WTC11 (cell line): ENCODE results near the gene KMT2D. TPM values are rescaled to one million over a fixed set of nuclear protein-coding genes. Genes with fewer than 3 reads are reported as not detected.

ENCODE experiments used
- ATAC-seq: fragments of 200-7000 bp; cut with Tn5 transposase; 2 replicates; pipeline ENCODE4 v1.10.0; 2021; ENCODE audit warnings: mild to moderate bottlenecking, moderate library complexity
- CTCF ChIA-PET: fragments of 300-600 bp; sonication (Branson Sonifier 250); formaldehyde crosslinking; loops from one replicate; lab custom pipeline; 2021; ENCODE audit warnings: antibody characterized with exemption; lab: Charles Lee
- POLR2A ChIA-PET: fragments of 350-600 bp; sonication (Branson Sonifier 250); formaldehyde crosslinking; loops from one replicate; lab custom pipeline; 2021; ENCODE audit warnings: antibody characterized with exemption; lab: Charles Lee
- DNase-seq: peaks from one replicate; pipeline ENCODE4 v3.0.0; 2021; ENCODE audit warnings: low spot score
- H3K27ac Mint-ChIP-seq: 2 replicates; pipeline ENCODE4 v1.8.0; 2021; ENCODE audit warnings: mixed read lengths
- H3K27me3 Mint-ChIP-seq: 2 replicates; pipeline ENCODE4 v1.8.0; 2021; ENCODE audit warnings: low read depth, mild to moderate bottlenecking, moderate library complexity, mixed read lengths
- H3K36me3 Mint-ChIP-seq: 2 replicates; pipeline ENCODE4 v1.8.0; 2021; ENCODE audit warnings: mixed read lengths
- H3K4me1 Mint-ChIP-seq: 2 replicates; pipeline ENCODE4 v1.8.0; 2022; ENCODE audit warnings: mixed read lengths
- H3K4me3 Mint-ChIP-seq: 2 replicates; pipeline ENCODE4 v1.8.0; 2021; ENCODE audit warnings: mild to moderate bottlenecking, moderate library complexity, mixed read lengths
- H3K9me3 Mint-ChIP-seq: 2 replicates; pipeline ENCODE4 v1.8.0; 2021; ENCODE audit warnings: mixed read lengths
- AFF4 ChIP-seq: sonication (generic); formaldehyde crosslinking; IDR thresholded peaks from 2 replicates; pipeline ENCODE4 v1.8.1; 2023; ENCODE audit warnings: mild to moderate bottlenecking, missing genetic modification reagents, borderline replicate concordance
- E2F1 ChIP-seq: sonication (generic); formaldehyde crosslinking; IDR thresholded peaks from 2 replicates; pipeline ENCODE4 v1.8.0; 2022; ENCODE audit warnings: mild to moderate bottlenecking, missing genetic modification reagents
- E2F4 ChIP-seq: sonication (generic); formaldehyde crosslinking; IDR thresholded peaks from 2 replicates; pipeline ENCODE4 v1.8.1; 2022; ENCODE audit warnings: low read depth, mild to moderate bottlenecking, moderate library complexity, missing genetic modification reagents, borderline replicate concordance
- ETV6 ChIP-seq: sonication (generic); formaldehyde crosslinking; IDR thresholded peaks from 2 replicates; pipeline ENCODE4 v1.8.1; 2022; ENCODE audit warnings: mild to moderate bottlenecking, missing genetic modification reagents
- HMGXB4 ChIP-seq: sonication (generic); formaldehyde crosslinking; IDR thresholded peaks from 2 replicates; pipeline ENCODE4 v1.8.1; 2023; ENCODE audit warnings: mild to moderate bottlenecking, moderate library complexity, missing genetic modification reagents
- NFYB ChIP-seq: sonication (generic); formaldehyde crosslinking; conservative IDR thresholded peaks from 2 replicates; pipeline ENCODE4 v1.8.0; 2022; ENCODE audit warnings: low read depth, missing genetic modification reagents
- NR3C1 ChIP-seq: sonication (generic); formaldehyde crosslinking; conservative IDR thresholded peaks from 2 replicates; pipeline ENCODE4 v1.8.1; 2023; ENCODE audit warnings: low read depth, mild to moderate bottlenecking, missing genetic modification reagents
- PRRX2 ChIP-seq: fragments of 250-450 bp; sonication (Bioruptor Pico); IDR thresholded peaks from 2 replicates; pipeline ENCODE4 v1.8.0; 2021; ENCODE audit warnings: mild to moderate bottlenecking
- TEAD4 ChIP-seq: sonication (generic); formaldehyde crosslinking; IDR thresholded peaks from 2 replicates; pipeline ENCODE4 v1.8.0; 2022; ENCODE audit warnings: mild to moderate bottlenecking, missing genetic modification reagents
- TP53 ChIP-seq: sonication (generic); formaldehyde crosslinking; IDR thresholded peaks from 2 replicates; pipeline ENCODE4 v1.8.1; 2023; ENCODE audit warnings: mild to moderate bottlenecking, missing genetic modification reagents
- USF2 ChIP-seq: sonication (generic); formaldehyde crosslinking; IDR thresholded peaks from 2 replicates; pipeline ENCODE4 v1.8.1; 2023; ENCODE audit warnings: mild to moderate bottlenecking, missing genetic modification reagents, moderate library complexity
- ZNF121 ChIP-seq: sonication (generic); formaldehyde crosslinking; IDR thresholded peaks from 2 replicates; pipeline ENCODE4 v1.8.0; 2023; ENCODE audit warnings: missing genetic modification reagents
- ZNF138 ChIP-seq: sonication (generic); formaldehyde crosslinking; conservative IDR thresholded peaks from 2 replicates; pipeline ENCODE4 v1.8.1; 2022; ENCODE audit warnings: mild to moderate bottlenecking, moderate library complexity, missing genetic modification reagents
- ZNF423 ChIP-seq: fragments of 250-450 bp; sonication (Bioruptor Pico); IDR thresholded peaks from 2 replicates; pipeline ENCODE4 v2.1.2; 2022; ENCODE audit warnings: mild to moderate bottlenecking, moderate library complexity
- ZNF425 ChIP-seq: fragments of 250-450 bp; sonication (Bioruptor Pico); conservative IDR thresholded peaks from 2 replicates; pipeline ENCODE4 v1.9.0; 2021; ENCODE audit warnings: mild to moderate bottlenecking
- total RNA-seq: library from RNA; stranded (reverse); gene quantifications from 3 replicates; pipeline ENCODE4 v1.2.3, GENCODE V29; 2021
- TF ChIP-seq, protein P1 (sequence below): fragments of 200-600 bp; IDR thresholded peaks from 2 replicates; pipeline ENCODE4 v1.8.0; 2022; ENCODE audit warnings: antibody characterized with exemption

The KMT2D gene
- total RNA-seq, 1 experiment from 2014 or later = 101 TPM

GRCh38 chr12:49088150-49088931 lies 27.7 kb upstream of the KMT2D start:
- peak overlapping the region; percentile 50 for H3K4me3 Mint-ChIP-seq
- ChIA-PET POLR2A (interaction anchor here (1.1 kb wide), 1 partner anchor 42 kb away, joined by 4 read pairs; the partner anchor contains the start of gene TUBA1B), CTCF (interaction anchor here (0.6 to 6.5 kb wide), 58 partner anchors 10 to 465 kb away, joined by 3 to 216 read pairs (median 6); partner anchors contain the start of genes DDN, KMT2D, LMBR1L and PRKAG1)
- DNase-seq (peak; percentile 75), ATAC-seq (peak; percentile 78)
- H3K9me3 Mint-ChIP-seq = 0 out of 2 replicates have a peak, but pooled peaks cover 4% of the 10 kb centered on the region
- peaks cover 40% of the 10 kb centered on the region for H3K4me1 Mint-ChIP-seq
- no peaks in the 10 kb centered on the region for H3K36me3 Mint-ChIP-seq
- TF ChIP-seq HMGXB4 (CRISPR knock-in tag) (0 out of 2 replicates have a peak, but pooled peaks have one; percentile 42), ETV6 (CRISPR knock-in tag) (0 out of 2 replicates have a peak, but pooled peaks have one; percentile 25), E2F4 (CRISPR knock-in tag) (no peak), ZNF423 (peak; percentile 80)
- TF ChIP-seq, protein P1, sequence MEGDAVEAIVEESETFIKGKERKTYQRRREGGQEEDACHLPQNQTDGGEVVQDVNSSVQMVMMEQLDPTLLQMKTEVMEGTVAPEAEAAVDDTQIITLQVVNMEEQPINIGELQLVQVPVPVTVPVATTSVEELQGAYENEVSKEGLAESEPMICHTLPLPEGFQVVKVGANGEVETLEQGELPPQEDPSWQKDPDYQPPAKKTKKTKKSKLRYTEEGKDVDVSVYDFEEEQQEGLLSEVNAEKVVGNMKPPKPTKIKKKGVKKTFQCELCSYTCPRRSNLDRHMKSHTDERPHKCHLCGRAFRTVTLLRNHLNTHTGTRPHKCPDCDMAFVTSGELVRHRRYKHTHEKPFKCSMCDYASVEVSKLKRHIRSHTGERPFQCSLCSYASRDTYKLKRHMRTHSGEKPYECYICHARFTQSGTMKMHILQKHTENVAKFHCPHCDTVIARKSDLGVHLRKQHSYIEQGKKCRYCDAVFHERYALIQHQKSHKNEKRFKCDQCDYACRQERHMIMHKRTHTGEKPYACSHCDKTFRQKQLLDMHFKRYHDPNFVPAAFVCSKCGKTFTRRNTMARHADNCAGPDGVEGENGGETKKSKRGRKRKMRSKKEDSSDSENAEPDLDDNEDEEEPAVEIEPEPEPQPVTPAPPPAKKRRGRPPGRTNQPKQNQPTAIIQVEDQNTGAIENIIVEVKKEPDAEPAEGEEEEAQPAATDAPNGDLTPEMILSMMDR = peak; percentile 83
- H3K27ac Mint-ChIP-seq = no peak overlapping the region
- H3K27me3 Mint-ChIP-seq = peaks cover 92% of the 10 kb centered on the region

DNA sequence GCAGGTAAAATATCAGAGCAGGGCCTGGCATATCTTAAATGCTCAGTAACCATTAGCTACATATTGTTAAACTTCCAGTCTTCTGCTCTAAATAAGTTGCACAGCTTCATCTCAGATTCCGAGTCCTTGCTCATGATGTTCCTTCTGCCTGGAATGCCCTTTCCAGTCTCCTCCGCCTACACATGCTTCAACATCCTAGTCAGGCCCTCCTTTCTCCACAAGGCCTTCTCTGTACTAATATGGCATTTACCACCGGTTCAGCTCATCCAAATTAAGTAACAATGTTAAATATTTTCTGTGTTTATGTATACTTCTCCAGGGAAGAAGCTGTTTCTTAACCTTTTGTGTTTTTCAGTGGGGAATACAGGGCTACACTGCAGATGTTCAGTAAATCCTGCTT lies 25.5 kb upstream of the KMT2D start:
- Mint-ChIP-seq H3K4me3 (no peak overlapping the region), H3K27ac (no peak overlapping the region), H3K9me3 (0 out of 2 replicates have a peak, but pooled peaks cover 4% of the 10 kb centered on the region), H3K27me3 (peaks cover 77% of the 10 kb centered on the region), H3K36me3 (no peaks in the 10 kb centered on the region), H3K4me1 (peaks cover 23% of the 10 kb centered on the region)
- ATAC-seq = no peak
- ChIA-PET POLR2A (no interaction called here), CTCF (interaction anchor here (0.6 to 6.5 kb wide), 8 partner anchors 8 to 987 kb away, joined by 3 to 216 read pairs (median 12); partner anchors contain the start of genes DHH, LMBR1L and RHEBL1)
- DNase-seq = no peak
- TF ChIP-seq E2F1 (CRISPR knock-in tag) (no peak), NR3C1 (CRISPR knock-in tag) (no peak), PRRX2 (CRISPR knock-in tag) (no peak), ZNF425 (CRISPR knock-in tag) (no peak), E2F4 (CRISPR knock-in tag) (no peak), USF2 (CRISPR knock-in tag) (no peak), NFYB (no peak), TP53 (CRISPR knock-in tag) (no peak), AFF4 (CRISPR knock-in tag) (no peak), TEAD4 (CRISPR knock-in tag) (no peak), ZNF423 (no peak), ZNF121 (CRISPR knock-in tag) (no peak), ZNF138 (CRISPR knock-in tag) (no peak)
